SK-N-SH (cell line): Measurements from ENCODE around the gene TBC1D17.

Experiments
- CTCF ChIP-seq: fragments of 200-600 bp; sonication (generic); IDR thresholded peaks from 2 replicates; pipeline ENCODE4 v1.6.1; 2017; ENCODE audit warnings: antibody characterized with exemption, mild to moderate bottlenecking, moderate library complexity
- EZH2phosphoT487 ChIP-seq: fragments of 200-600 bp; sonication (generic); IDR thresholded peaks from 2 replicates; pipeline ENCODE4 v1.6.1; 2017; ENCODE audit warnings: low read depth, mixed run types, mild to moderate bottlenecking, antibody characterized with exemption, moderate library complexity, borderline replicate concordance
- MAX ChIP-seq: IDR thresholded peaks from 2 replicates; pipeline ENCODE4 v1.4.0; 2012; ENCODE audit warnings: low read depth
- POLR2AphosphoS5 ChIP-seq: IDR thresholded peaks from 2 replicates; pipeline ENCODE4 v1.6.1; 2012; ENCODE audit warnings: low read depth, low read length
- RFX5 ChIP-seq: IDR thresholded peaks from 2 replicates; pipeline ENCODE4 v1.6.1; 2012; ENCODE audit warnings: mild to moderate bottlenecking, improper control_type of control experiment, low read length
- TCF12 ChIP-seq: IDR thresholded peaks from 2 replicates; pipeline ENCODE4 v1.4.0; 2012
- TEAD4 ChIP-seq: IDR thresholded peaks from 2 replicates; pipeline ENCODE4 v1.4.0; 2012; ENCODE audit warnings: mild to moderate bottlenecking, borderline replicate concordance; ENCODE audit not compliant: insufficient read depth
- ZBTB33 ChIP-seq: IDR thresholded peaks from 2 replicates; pipeline ENCODE4 v1.4.0; 2012; ENCODE audit warnings: low read depth, borderline replicate concordance

- TF ChIP-seq POLR2AphosphoS5 (no peak), CTCF (no peak), EZH2phosphoT487 (no peak), ZBTB33 (no peak), MAX (no peak), TCF12 (no peak), TEAD4 (no peak), RFX5 (no peak)
Measured at GRCh38 chr19:49921871-49922795, 44.6 kb downstream of the TBC1D17 start.
